EL (cell line): ENCODE data around the gene PDE9A.
"Not testable (repeated sequence)": the region's sequence is repeated elsewhere in the genome, so short reads cannot be mapped to it uniquely, and the experiment has no call there.

ENCODE experiments used
- DNase-seq: peaks from one replicate; pipeline ENCODE4 v3.0.0-alpha.2; 2016

Gene PDE9A

GRCh38 chr21:42781150-42781970 lies 127.9 kb downstream of the PDE9A start:
- DNase-seq: no peak

- no peak for DNase-seq
Observed at GRCh38 chr21:42781971-42782722, 128.7 kb downstream of the PDE9A start.

- no peak for DNase-seq
Observed at GRCh38 chr21:42782723-42783242, 129.4 kb downstream of the PDE9A start.

- DNase-seq: no peak
Observed at GRCh38 chr21:42784276-42784675, 130.9 kb downstream of the PDE9A start.

DNA sequence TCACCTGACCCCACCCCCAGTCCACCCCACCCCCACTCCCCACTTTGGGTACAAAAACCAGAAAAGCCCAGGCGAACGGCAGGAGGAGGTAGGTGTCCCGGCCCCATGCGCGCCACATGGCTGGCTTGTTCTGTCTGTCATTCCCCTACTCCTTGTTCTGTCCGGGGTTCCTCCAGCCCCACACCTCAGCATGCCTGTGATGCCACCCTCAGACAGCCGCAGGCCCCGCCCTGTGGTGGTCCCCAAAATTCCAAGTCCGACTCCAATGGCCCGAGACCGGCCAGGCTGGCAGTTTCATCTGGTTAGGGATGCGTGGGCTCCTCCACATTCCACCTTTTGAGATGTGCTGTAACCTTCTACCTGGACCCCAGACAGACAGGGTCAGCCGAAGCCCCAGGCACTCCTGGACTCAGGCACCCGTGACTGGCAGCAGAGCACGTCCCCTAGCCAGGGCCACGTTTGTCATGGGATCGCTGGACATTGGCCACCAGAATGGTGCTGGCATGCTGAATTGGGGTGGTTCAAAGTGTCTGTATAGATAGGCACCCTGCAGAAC lies 131.6 kb downstream of the PDE9A start:
- DNase-seq: no peak

DNA sequence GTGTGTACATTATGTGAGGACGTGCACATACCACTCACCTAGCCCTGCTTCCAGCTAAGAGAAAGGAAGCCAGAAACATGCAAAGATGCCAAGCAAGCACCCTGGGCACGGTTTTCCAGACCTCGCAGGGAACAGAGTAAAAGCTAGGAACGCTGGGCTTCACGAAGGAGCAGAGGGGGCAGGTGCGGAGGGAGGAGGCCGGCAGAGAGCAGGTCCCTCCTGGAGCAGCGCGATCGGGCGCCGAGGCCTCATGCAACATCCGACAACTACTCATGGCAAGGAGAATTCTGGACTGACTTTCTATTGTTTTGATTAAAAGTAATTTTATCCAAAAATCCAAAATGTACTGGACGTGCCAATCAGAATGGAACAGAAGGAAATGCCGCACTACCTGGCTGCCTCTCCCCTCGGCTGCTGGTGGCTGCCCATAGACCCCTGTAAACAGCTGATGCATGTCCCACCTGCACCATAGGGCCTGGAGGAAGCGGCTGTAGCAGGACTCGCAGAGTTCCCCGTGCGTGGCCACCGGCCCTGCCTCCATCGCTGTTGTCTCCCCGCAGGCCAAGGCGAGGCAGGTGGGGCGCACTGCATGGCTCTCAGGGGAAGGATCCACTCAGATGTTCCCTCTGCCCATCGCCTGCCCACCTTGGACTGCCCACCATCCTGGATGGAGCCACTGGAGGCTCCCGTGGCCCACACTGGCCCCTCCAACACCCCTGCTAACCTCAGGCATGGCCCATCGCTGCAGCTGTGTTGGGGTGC lies 132.4 kb downstream of the PDE9A start:
- DNase-seq: no peak

DNA sequence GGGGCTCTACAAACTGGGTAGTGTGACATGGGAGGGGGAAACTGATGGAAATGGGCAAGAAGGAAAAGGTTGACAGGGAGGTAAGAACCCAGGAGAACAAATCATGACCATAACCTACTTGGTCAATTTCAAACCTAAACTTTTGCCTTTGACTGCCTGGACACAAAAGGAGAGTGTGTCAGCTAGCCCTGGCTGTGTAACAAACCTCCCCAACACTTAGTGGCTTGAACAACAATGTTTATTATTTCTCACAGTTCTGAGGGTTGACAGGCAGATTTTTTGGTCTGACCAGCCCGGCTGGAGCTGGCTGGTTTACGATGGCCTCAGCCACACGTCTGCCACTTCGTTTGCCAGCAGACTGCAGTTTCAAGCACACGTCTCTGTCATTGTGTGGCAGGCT lies 133.5 kb downstream of the PDE9A start:
- no peak for DNase-seq

DNA sequence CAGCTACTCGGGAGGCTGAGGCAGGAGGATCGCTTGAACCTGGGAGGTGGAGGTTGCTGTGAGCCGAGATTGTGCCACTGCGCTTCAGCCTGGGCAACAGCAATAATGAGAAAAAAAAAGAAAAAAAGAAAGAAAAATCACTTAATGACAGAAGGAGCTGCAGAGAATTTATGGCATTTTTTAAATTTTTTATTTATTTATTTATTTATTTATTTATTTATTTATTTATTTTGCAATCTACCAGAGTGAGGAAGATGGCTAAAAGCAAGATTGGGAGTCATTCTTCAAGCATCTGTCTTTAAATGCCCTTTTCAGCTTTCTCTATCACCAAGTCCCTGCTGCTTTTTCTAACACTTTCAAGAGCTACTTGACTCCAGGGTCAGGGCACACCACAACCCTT lies 134.2 kb downstream of the PDE9A start:
- DNase-seq: no peak

GRCh38 chr21:42790520-42791065 lies 137.2 kb downstream of the PDE9A start:
- DNase-seq: no peak

DNA sequence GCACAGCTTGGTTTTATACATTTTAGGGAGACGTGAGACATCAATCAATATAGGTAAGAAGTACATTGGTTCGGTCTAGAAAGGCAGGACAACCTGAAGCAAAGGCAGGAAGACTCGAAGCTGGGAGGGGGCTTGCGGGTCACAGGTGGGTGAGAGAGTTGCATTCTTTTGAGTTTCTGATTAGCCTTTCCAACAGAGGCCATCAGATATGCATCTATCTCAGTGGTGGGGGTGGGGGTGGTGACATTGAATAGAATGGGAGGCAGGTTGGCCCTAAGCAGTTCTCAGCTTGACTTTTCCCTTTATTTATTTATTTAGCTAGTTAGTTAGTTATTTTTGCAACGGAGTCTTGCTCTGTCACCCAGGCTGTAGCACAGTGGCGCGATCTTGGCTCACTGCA lies 140.4 kb downstream of the PDE9A start:
- DNase-seq: no peak

DNA sequence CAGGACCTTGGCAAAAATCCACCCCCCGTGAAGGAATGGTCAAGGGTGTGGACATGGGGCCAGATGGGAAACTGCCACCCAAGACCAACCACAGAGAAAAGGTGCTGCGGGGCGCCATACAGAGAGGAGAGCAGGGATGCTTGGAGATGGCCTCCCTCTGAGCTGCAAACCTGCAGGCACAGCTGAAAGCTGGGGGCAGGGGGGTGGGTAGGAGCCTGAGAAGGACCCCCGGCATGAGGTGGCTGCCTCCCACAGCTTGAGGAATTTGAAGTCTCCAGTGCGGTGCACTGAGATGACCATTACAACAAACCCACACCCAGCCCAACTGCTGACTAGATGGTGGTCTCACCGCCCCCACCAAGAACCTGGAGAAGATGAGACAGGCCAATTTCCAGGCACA lies 141.1 kb downstream of the PDE9A start:
- DNase-seq: no peak

- no peak for DNase-seq
Observed at GRCh38 chr21:42796327-42797062, 143.1 kb downstream of the PDE9A start.

DNA sequence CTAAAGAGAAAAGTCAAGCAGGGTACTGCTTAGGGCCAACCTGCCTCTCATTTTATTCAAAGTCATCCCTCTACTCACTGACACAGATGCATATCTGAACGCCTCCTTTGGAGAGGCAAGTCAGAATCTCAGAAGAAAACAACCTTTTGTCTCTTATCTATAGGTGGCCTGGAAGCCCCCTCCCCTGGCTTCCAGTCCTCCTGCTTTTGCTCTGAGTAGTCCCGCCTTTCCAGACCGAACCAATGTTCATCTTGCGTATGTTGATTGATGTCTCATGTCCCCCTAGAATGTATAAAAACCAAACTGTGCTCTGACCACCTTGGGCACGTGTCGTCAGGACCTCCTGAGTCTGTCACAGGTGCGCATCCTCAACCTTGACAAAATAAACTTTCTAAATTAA lies 144.1 kb downstream of the PDE9A start:
- no peak for DNase-seq

- DNase-seq: no peak
Observed at GRCh38 chr21:42798106-42798505, 144.7 kb downstream of the PDE9A start.

DNA sequence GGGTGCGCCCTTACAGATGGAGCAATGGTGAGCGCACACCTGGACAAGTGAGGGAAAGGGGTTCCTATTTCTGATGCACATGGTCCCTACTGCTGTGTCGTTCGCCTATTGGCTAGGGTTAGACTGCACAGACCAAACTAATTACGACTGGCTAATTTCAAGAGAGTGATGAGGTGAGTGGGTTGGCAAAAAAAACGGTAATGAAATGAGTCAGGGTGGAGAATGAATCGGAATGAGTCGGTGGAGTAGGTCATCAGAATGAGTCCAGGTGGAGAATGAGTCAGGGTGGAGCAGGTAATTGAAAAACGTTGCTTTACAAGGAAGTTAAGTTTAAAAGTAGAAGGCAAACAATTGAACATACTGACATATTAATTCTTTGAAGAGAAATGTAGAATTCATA lies 146.1 kb downstream of the PDE9A start:
- DNase-seq: no peak

GRCh38 chr21:42799948-42800347 lies 146.5 kb downstream of the PDE9A start:
- no peak for DNase-seq

GRCh38 chr21:42801616-42802015 lies 148.2 kb downstream of the PDE9A start:
- DNase-seq: not testable (repeated sequence)

GRCh38 chr21:42806509-42807140 lies 153.2 kb downstream of the PDE9A start:
- DNase-seq: no peak

DNA sequence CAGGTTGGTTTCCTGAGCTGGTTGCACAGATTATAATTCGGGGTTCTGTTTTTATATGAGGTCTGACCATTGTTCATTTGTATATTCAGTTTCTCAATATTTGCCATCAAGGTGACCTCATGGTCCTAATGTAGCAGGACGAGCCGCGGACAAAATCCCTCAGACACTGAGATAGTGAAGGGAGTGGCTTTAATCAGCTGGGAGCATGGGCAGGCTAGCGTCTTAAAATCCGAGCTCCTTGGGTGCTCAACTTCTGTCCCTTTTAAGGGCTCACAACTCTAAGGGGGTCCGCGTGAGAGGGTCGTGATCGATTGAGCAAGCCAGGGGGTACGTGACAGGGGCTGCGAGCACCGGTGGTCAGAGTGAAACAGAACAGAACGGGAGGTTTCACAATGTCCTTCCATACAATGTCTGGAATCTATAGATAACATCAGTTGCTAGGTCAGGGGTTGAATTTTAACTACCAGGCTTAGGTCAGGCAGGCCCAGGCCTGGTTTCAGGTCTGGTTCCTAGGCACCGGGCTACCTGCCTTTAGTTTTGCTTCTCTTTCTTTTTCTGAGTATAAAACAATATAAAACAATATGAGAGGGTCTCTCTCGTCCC lies 154.0 kb downstream of the PDE9A start:
- DNase-seq: not testable (repeated sequence)

GRCh38 chr21:42807938-42808613 lies 154.7 kb downstream of the PDE9A start:
- DNase-seq: no peak
